DOHH2 (cell line): ENCODE data around the gene UNC5C.

Experiments
- H3F3A ChIP-seq: fragments of 200-600 bp; sonication (generic), shearing (Covaris generic); 2 replicates; pipeline ENCODE4 v1.6.0; 2016; ENCODE audit warnings: antibody characterized with exemption, mild to moderate bottlenecking; ENCODE audit not compliant: control insufficient read depth, insufficient read depth
- H3K27ac ChIP-seq: fragments of 200-600 bp; sonication (generic); 2 replicates; pipeline ENCODE4 v1.5.1; 2014; ENCODE audit warnings: low read depth, mild to moderate bottlenecking, low read length, moderate library complexity
- H3K27me3 ChIP-seq: fragments of 200-600 bp; sonication (generic); 2 replicates; pipeline ENCODE4 v1.6.1; 2014; ENCODE audit warnings: mild to moderate bottlenecking, low read length, mixed read lengths; ENCODE audit not compliant: control insufficient read depth
- H3K36me3 ChIP-seq: fragments of 200-600 bp; sonication (generic); 2 replicates; pipeline ENCODE4 v1.6.1; 2014; ENCODE audit warnings: mild to moderate bottlenecking, low read length, moderate library complexity, mixed read lengths; ENCODE audit not compliant: control insufficient read depth
- H3K4me1 ChIP-seq: fragments of 200-600 bp; sonication (generic); 2 replicates; pipeline ENCODE4 v1.6.1; 2014; ENCODE audit warnings: mild to moderate bottlenecking, low read length, mixed read lengths; ENCODE audit not compliant: control insufficient read depth
- H3K4me2 ChIP-seq: fragments of 200-600 bp; sonication (generic); 2 replicates; pipeline ENCODE4 v1.6.0; 2014; ENCODE audit warnings: mild to moderate bottlenecking, low read length, moderate library complexity
- H3K4me3 ChIP-seq: fragments of 200-600 bp; sonication (generic); 2 replicates; pipeline ENCODE4 v1.5.1; 2014; ENCODE audit warnings: mild to moderate bottlenecking, low read length, mixed read lengths
- H3K79me2 ChIP-seq: fragments of 200-600 bp; sonication (generic); 2 replicates; pipeline ENCODE4 v1.6.1; 2014; ENCODE audit warnings: mild to moderate bottlenecking, low read length, mixed read lengths; ENCODE audit not compliant: control insufficient read depth
- H3K9me2 ChIP-seq: fragments of 200-600 bp; sonication (generic); replicated peaks from 2 replicates; pipeline ENCODE4 v1.6.1; 2014; ENCODE audit warnings: mild to moderate bottlenecking, low read length, mixed read lengths; ENCODE audit not compliant: control insufficient read depth
- H3K9me3 ChIP-seq: fragments of 200-600 bp; sonication (generic); 2 replicates; pipeline ENCODE4 v1.6.1; 2014; ENCODE audit warnings: antibody characterized with exemption, low read length, mixed read lengths; ENCODE audit not compliant: control insufficient read depth, insufficient read depth
- H4K20me1 ChIP-seq: fragments of 200-600 bp; sonication (generic); 2 replicates; pipeline ENCODE4 v1.6.0; 2014; ENCODE audit warnings: low read depth, mild to moderate bottlenecking, antibody characterized with exemption, low read length, moderate library complexity; ENCODE audit not compliant: control insufficient read depth, insufficient read depth
- EZH2phosphoT487 ChIP-seq: fragments of 200-600 bp; sonication (generic); IDR thresholded peaks from 2 replicates; pipeline ENCODE4 v1.6.1; 2017; ENCODE audit warnings: borderline replicate concordance, mild to moderate bottlenecking, antibody characterized with exemption, low read length, moderate library complexity, mixed read lengths
- TF ChIP-seq, protein P1 (sequence below): fragments of 200-600 bp; sonication (generic); IDR thresholded peaks from one replicate; pipeline ENCODE4 v1.5.1; 2014; ENCODE audit warnings: antibody characterized with exemption, mild to moderate bottlenecking, low read depth, low read length; ENCODE audit not compliant: poor library complexity, severe bottlenecking

The UNC5C gene

DNA sequence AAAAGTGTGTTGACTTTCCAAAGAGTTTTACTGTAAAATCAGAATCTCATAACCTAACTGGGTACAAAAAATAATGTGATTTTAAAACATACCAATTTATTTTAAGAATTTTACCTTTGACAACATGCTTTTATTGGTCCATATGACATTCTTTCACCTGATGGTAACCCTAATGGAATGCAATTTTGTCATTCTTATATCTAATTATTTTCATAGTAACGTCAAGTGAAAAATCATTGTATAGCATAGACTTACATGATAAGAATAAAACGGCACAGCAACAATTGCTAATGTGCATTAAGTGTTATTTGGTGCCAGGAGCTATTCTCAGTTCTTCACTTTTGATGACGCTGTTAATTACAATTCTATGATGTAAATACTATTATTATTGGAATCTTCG, 13.6 kb downstream of the UNC5C start:
- Histone ChIP-seq H3K79me2 (no peaks in the 10 kb centered on the region), H3K36me3 (no peaks in the 10 kb centered on the region), H3K4me1 (no peaks in the 10 kb centered on the region), H3K4me3 (no peak overlapping the region), H3K27ac (no peak overlapping the region), H3K27me3 (no peaks in the 10 kb centered on the region), H4K20me1 (no peaks in the 10 kb centered on the region), H3F3A (no peaks in the 10 kb centered on the region), H3K9me2 (no peaks in the 10 kb centered on the region), H3K4me2 (no peak overlapping the region), H3K9me3 (no peaks in the 10 kb centered on the region)
- TF ChIP-seq EZH2phosphoT487 = no peak
- TF ChIP-seq, protein P1, sequence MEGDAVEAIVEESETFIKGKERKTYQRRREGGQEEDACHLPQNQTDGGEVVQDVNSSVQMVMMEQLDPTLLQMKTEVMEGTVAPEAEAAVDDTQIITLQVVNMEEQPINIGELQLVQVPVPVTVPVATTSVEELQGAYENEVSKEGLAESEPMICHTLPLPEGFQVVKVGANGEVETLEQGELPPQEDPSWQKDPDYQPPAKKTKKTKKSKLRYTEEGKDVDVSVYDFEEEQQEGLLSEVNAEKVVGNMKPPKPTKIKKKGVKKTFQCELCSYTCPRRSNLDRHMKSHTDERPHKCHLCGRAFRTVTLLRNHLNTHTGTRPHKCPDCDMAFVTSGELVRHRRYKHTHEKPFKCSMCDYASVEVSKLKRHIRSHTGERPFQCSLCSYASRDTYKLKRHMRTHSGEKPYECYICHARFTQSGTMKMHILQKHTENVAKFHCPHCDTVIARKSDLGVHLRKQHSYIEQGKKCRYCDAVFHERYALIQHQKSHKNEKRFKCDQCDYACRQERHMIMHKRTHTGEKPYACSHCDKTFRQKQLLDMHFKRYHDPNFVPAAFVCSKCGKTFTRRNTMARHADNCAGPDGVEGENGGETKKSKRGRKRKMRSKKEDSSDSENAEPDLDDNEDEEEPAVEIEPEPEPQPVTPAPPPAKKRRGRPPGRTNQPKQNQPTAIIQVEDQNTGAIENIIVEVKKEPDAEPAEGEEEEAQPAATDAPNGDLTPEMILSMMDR = no peak

DNA sequence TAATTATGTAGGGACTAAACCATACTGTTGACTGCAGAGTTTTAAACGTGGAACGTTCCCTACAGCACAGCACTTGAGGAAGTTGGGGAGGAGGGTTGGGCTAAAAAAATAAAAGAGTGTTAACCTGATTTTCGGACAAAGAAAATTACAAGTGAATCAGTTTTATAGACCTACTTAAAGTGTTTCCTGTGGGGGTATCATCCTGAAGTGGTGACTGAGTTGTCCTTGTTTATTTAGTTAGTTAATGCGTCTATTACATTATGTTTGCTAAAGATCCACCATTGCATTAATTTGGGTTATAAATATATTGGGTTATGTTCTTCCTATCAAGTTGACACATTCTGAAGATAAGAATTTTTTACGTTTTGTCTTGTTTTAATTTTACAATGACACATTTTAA, 14.7 kb downstream of the UNC5C start:
- Histone ChIP-seq H3K9me2 (no peaks in the 10 kb centered on the region), H3K4me1 (no peaks in the 10 kb centered on the region), H3K27me3 (no peaks in the 10 kb centered on the region), H3K9me3 (no peaks in the 10 kb centered on the region), H4K20me1 (no peaks in the 10 kb centered on the region), H3K36me3 (no peaks in the 10 kb centered on the region), H3K27ac (no peak overlapping the region), H3K4me2 (no peak overlapping the region), H3K79me2 (no peaks in the 10 kb centered on the region), H3F3A (no peaks in the 10 kb centered on the region), H3K4me3 (no peak overlapping the region)
- no peak for TF ChIP-seq EZH2phosphoT487
- TF ChIP-seq, protein P1 = no peak

DNA sequence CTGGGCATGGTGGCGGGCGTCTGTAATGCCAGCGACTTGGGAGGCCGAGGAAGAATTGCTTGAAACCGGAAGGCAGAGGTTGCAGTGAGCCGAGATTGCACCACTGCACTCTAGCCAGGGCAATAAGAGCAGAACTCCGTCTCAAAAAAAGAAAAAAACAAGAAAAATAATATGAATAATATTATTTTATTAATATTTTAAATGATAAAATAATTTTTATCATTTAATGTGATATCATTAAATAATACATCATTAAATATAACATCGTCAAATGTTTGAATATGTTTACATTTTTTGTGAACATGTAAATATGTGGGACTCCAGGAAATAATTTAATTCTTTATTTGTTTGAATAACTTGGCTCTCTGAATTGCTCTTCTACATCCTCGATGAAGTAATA, 15.5 kb downstream of the UNC5C start:
- Histone ChIP-seq H3K4me3 (no peak overlapping the region), H3F3A (no peaks in the 10 kb centered on the region), H3K36me3 (no peaks in the 10 kb centered on the region), H3K9me2 (no peaks in the 10 kb centered on the region), H3K27ac (no peak overlapping the region), H3K79me2 (no peaks in the 10 kb centered on the region), H3K4me1 (no peaks in the 10 kb centered on the region), H4K20me1 (no peaks in the 10 kb centered on the region), H3K9me3 (no peaks in the 10 kb centered on the region), H3K27me3 (no peaks in the 10 kb centered on the region), H3K4me2 (no peak overlapping the region)
- TF ChIP-seq EZH2phosphoT487 = no peak
- TF ChIP-seq, protein P1 = no peak

DNA sequence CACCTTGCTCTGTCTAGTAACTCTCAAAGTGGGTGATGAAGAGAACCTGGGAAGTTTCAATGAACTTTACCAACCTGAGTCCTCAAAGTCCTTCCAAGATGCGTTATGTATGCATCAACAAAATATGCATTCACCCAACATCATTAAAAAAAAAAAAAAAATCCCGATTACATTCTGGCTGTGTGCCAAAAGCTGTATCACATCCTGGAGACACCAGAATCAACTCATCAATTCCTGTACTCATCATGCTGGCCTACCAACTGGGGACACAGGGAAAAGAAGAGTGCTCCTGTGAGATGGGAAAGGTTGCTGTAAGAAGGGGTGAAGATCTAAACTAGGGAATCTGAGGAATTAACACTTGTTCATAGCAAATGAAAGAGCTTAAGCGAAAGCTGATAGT, 16.5 kb downstream of the UNC5C start:
- H3K4me3 ChIP-seq = no peak overlapping the region
- no peaks in the 10 kb centered on the region for H4K20me1 ChIP-seq
- H3K27ac ChIP-seq = no peak overlapping the region
- no peaks in the 10 kb centered on the region for H3K9me2 ChIP-seq
- H3F3A ChIP-seq = no peaks in the 10 kb centered on the region
- no peaks in the 10 kb centered on the region for H3K36me3 ChIP-seq
- H3K9me3 ChIP-seq = no peaks in the 10 kb centered on the region
- TF ChIP-seq EZH2phosphoT487 = no peak
- TF ChIP-seq, protein P1 = no peak
- H3K4me1 ChIP-seq = no peaks in the 10 kb centered on the region
- no peaks in the 10 kb centered on the region for H3K79me2 ChIP-seq
- no peaks in the 10 kb centered on the region for H3K27me3 ChIP-seq
- no peak overlapping the region for H3K4me2 ChIP-seq
